Tibial nerve (tissue), 4 donors: ENCODE measurements around the gene BNIP5. TPM values are rescaled to one million over a fixed set of nuclear protein-coding genes. Genes with fewer than 3 reads are reported as not detected.

Experiments
- DNase-seq, 2 donors: peaks; one replicate each; pipeline ENCODE4 v3.0.0-alpha.2; 2019; ENCODE audit warnings: low spot score in 2 of 2
- H3K27ac ChIP-seq, 4 donors: fragments of 200-600 bp; sonication (generic) in 3 of 4; one replicate each; pipeline ENCODE4 v1.5.1; 2017 to 2019; ENCODE audit warnings: mild to moderate bottlenecking in 1 of 4
- H3K27me3 ChIP-seq, 2 donors: fragments of 200-600 bp; sonication (generic) in 1 of 2; one replicate each; pipeline versions ENCODE4 v1.5.1 to v1.6.0; 2017 to 2019
- H3K36me3 ChIP-seq, 3 donors: fragments of 200-600 bp; sonication (generic); one replicate each; pipeline ENCODE4 v1.5.1; 2018 to 2019
- H3K4me1 ChIP-seq, 4 donors: fragments of 200-600 bp; sonication (generic) in 3 of 4; one replicate each; pipeline ENCODE4 v1.5.1; 2017 to 2019
- H3K4me3 ChIP-seq, 4 donors: fragments of 200-600 bp; sonication (generic) in 3 of 4; one replicate each; pipeline ENCODE4 v1.5.1; 2017 to 2019; ENCODE audit warnings: mild to moderate bottlenecking in 1 of 4, moderate library complexity in 1 of 4
- H3K9me3 ChIP-seq, 4 donors: fragments of 200-600 bp; sonication (generic) in 3 of 4; one replicate each; pipeline ENCODE4 v1.5.1; 2017 to 2019
- CTCF ChIP-seq, 5 experiments: fragments of 200-600 bp in 3 of 5; fragments of 450-650 bp in 2 of 5; sonication (generic) in 3 of 5; IDR thresholded peaks; one replicate each; pipeline ENCODE4 v1.5.1; 2016 to 2019; ENCODE audit warnings: antibody characterized with exemption in 5 of 5, mild to moderate bottlenecking in 3 of 5, moderate library complexity in 2 of 5
- EP300 ChIP-seq, 2 donors: sonication (generic); formaldehyde crosslinking; IDR thresholded peaks; one replicate each; pipeline ENCODE4 v1.6.1; 2017; ENCODE audit warnings: antibody characterized with exemption in 2 of 2, mild to moderate bottlenecking in 1 of 2
- POLR2A ChIP-seq, 2 donors: fragments of 450-650 bp; IDR thresholded peaks; one replicate each; pipeline ENCODE4 v1.6.1; 2017; ENCODE audit warnings: antibody characterized with exemption in 2 of 2, mild to moderate bottlenecking in 2 of 2, moderate library complexity in 2 of 2
- WGBS, 2 donors: methylation state at CpG; one replicate each; pipeline ENCODE4 v1.1.5; 2018; 5-methylcytosine and 5-hydroxymethylcytosine counted together
- total RNA-seq, 4 donors: library from RNA; depleted of rRNA; stranded (reverse); fragments of >200 nt; gene quantifications; one replicate each; pipeline ENCODE4 v1.1.0, GENCODE V29; 2016

BNIP5 gene
- total RNA-seq, 4 donors from 2014 or later: not detected

GRCh38 chr6:36267731-36268477 lies 68.8 kb downstream of the BNIP5 start:
- 96 to 99% methylated on average over 4 of the region's 4 CpGs for WGBS, 2 donors

DNA sequence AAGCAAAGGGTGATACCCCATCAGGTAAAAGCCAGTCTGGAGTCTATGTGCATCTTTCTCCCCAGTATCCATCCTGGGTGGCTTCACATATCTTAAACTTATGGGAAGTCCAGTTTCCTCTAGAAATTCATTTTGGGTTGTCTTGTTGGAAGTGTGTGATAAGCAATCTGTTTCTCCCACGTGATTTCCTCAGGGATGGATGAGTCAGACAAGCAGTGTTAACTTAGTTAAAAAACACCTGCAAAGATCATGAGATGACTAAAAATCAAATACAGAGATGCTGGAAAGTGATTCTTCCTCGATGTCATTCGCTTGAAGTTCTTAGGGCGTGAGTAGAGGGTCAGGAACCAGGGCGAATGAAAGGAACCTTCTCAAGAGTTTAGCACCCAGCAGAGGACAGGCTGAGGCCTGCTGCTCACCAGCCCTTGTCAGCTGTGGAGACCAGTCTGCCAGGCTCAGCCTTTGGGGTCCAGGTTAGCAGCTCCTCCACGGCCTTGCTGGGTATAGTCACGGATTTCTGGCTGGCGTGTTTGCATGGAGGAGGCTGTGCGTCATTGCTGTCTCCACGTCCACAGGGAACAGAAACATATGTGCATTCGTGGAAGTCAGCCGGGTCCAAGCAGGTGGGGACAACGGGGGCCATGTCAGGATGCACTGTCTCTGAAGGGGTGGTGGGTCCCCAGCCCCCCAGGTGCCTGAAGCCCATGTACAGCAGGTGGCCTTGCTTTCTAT lies 69.6 kb downstream of the BNIP5 start:
- H3K36me3 ChIP-seq: no peaks in the 10 kb centered on the region
- TF ChIP-seq CTCF (IDR thresholded peaks at IDR 0.05): no peak
- no peak for TF ChIP-seq POLR2A (IDR thresholded peaks at IDR 0.05)
- TF ChIP-seq EP300 (IDR thresholded peaks at IDR 0.05): no peak
- H3K27ac ChIP-seq: no peak overlapping the region
- no peak overlapping the region for H3K4me3 ChIP-seq
- H3K4me1 ChIP-seq: peaks cover 0 to 7% (median 0%) of the 10 kb centered on the region in 4 donors
- peaks cover 0 to 19% (median 0%) of the 10 kb centered on the region in 4 donors for H3K9me3 ChIP-seq
- WGBS, 2 donors: 83 to 88% methylated on average over 12 to 13 of the region's 13 CpGs
- DNase-seq: no peak
- H3K27me3 ChIP-seq: peaks cover 0 to 10% of the 10 kb centered on the region in 2 donors

More at GRCh38 chr6:36267731-36268477, 68.8 kb downstream of the BNIP5 start:
- H3K27me3 ChIP-seq: peaks cover 0 to 10% of the 10 kb centered on the region in 2 donors
- H3K9me3 ChIP-seq: peaks cover 0 to 19% (median 0%) of the 10 kb centered on the region in 4 donors
- H3K4me3 ChIP-seq: no peak overlapping the region
- no peak for DNase-seq
- H3K4me1 ChIP-seq: peaks cover 0 to 7% (median 0%) of the 10 kb centered on the region in 4 donors
- H3K36me3 ChIP-seq: no peaks in the 10 kb centered on the region
- no peak for TF ChIP-seq CTCF (IDR thresholded peaks at IDR 0.05)
- TF ChIP-seq EP300 (IDR thresholded peaks at IDR 0.05): no peak
- TF ChIP-seq POLR2A (IDR thresholded peaks at IDR 0.05): no peak
- H3K27ac ChIP-seq: no peak overlapping the region

Other genes with a start within 250 kb of the BNIP5 start
- gene MAPK13, start 206.4 kb downstream of the BNIP5 start, total RNA-seq: 10 to 100 TPM in 2 of 4 donors, 1 to 10 TPM in 2; 2.7 to 11.7 (median 7.2) TPM
- 10 to 100 TPM; 18.4 to 32.7 (median 23.9) TPM for gene BRPF3, start 140.1 kb downstream of the BNIP5 start, total RNA-seq
- gene PNPLA1, start 66.8 kb downstream of the BNIP5 start, total RNA-seq: under 1 TPM in 2 of 4 donors, not detected in 2; 0.21 to 0.30 TPM
- gene ETV7, start 50.8 kb upstream of the BNIP5 start, total RNA-seq: 1 to 10 TPM in 3 of 4 donors, under 1 TPM in 1; 0.60 to 9.2 (median 2.9) TPM
- gene PXT1, start 106.0 kb upstream of the BNIP5 start, total RNA-seq: not detected
- gene KCTD20, start 106.1 kb upstream of the BNIP5 start, total RNA-seq: 10 to 100 TPM; 48.6 to 64.9 (median 51.8) TPM
- 10 to 100 TPM; 38.1 to 61.7 (median 49.1) TPM for gene STK38, start 210.6 kb upstream of the BNIP5 start, total RNA-seq